Brain microvascular endothelial cell (primary cell): ENCODE data around the gene KAZN.

Experiments
- DNase-seq: peaks from one replicate; pipeline ENCODE4 v3.0.0-alpha.2; 2020
- H3K27ac ChIP-seq: fragments of 250-450 bp; sonication (Bioruptor Pico); 2 replicates; pipeline ENCODE4 v1.5.1; 2020; ENCODE audit warnings: mild to moderate bottlenecking, moderate library complexity
- H3K27me3 ChIP-seq: fragments of 250-450 bp; sonication (Bioruptor Pico); replicated peaks from 2 replicates; pipeline ENCODE4 v1.5.1; 2020; ENCODE audit warnings: mild to moderate bottlenecking
- H3K36me3 ChIP-seq: fragments of 250-450 bp; sonication (Bioruptor Pico); replicated peaks from 2 replicates; pipeline ENCODE4 v1.5.1; 2020; ENCODE audit warnings: mild to moderate bottlenecking
- H3K4me3 ChIP-seq: 2 replicates; pipeline ENCODE4 v1.5.1; 2011; ENCODE audit warnings: low read depth, mild to moderate bottlenecking, control low read depth, low read length, moderate library complexity
- in situ Hi-C: cut with HindIII; loops from 2 replicates; pipeline ENCODE4 v1.10.0; 2017; ENCODE audit warnings: low sequenced_read_pairs, low pct_ligation_motif_present
- TF ChIP-seq, protein P1 (sequence below): IDR thresholded peaks from 2 replicates; pipeline ENCODE4 v1.5.1; 2011; ENCODE audit warnings: low read depth, mild to moderate bottlenecking, moderate library complexity, low read length, control low read depth, inconsistent platforms; ENCODE audit errors: missing control alignments

KAZN gene

GRCh38 chr1:14956579-14957195, 358.2 kb downstream of the KAZN start:
- no peak for DNase-seq
- H3K36me3 ChIP-seq, result peaks cover 9% of the 10 kb centered on the region
- in situ Hi-C loops, result no loop called here

DNA sequence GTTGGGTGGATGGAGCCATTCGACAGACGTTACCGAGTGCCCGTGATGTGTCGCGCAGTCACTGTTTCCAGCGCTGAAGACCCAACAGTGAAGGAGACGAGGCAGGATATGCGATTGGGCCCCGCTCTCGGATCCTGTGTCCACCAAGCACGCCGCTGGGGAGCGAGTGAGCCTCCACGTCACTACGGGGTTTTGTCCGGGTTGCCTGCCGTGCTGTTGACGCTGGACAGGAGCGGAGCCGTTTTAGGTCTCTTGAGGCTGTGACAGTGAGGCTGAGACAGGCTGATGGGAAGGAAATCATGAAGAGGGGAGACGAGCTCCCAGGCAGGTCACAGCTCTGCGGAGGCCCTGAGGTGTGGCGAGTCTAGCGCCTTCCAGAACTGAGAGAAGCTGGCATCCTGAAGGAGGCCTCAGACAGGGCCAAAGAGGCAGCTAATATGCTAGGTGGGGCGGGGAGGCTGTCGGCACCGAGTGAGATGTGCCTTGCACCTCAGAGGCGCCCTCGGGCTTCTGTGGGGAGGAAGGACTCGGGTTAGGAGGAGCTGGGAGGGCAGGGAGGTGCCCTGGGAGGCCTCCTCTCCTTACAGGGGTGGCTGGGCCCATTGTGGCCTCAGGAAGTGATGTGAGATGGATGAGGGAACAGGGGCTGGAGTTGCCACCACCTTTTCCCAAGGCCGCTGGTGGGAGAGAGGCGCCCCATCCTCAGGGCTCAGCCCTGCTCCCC, 359.1 kb downstream of the KAZN start:
- TF ChIP-seq, protein P1, sequence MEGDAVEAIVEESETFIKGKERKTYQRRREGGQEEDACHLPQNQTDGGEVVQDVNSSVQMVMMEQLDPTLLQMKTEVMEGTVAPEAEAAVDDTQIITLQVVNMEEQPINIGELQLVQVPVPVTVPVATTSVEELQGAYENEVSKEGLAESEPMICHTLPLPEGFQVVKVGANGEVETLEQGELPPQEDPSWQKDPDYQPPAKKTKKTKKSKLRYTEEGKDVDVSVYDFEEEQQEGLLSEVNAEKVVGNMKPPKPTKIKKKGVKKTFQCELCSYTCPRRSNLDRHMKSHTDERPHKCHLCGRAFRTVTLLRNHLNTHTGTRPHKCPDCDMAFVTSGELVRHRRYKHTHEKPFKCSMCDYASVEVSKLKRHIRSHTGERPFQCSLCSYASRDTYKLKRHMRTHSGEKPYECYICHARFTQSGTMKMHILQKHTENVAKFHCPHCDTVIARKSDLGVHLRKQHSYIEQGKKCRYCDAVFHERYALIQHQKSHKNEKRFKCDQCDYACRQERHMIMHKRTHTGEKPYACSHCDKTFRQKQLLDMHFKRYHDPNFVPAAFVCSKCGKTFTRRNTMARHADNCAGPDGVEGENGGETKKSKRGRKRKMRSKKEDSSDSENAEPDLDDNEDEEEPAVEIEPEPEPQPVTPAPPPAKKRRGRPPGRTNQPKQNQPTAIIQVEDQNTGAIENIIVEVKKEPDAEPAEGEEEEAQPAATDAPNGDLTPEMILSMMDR, result no peak
- in situ Hi-C loops, result no loop called here
- DNase-seq, result no peak
- peaks cover 10% of the 10 kb centered on the region for H3K36me3 ChIP-seq
- H3K27ac ChIP-seq, result no peak overlapping the region
- no peak overlapping the region for H3K4me3 ChIP-seq
- H3K27me3 ChIP-seq, result no peaks in the 10 kb centered on the region

More at GRCh38 chr1:14956579-14957195, 358.2 kb downstream of the KAZN start:
- no peaks in the 10 kb centered on the region for H3K27me3 ChIP-seq
- H3K27ac ChIP-seq, result no peak overlapping the region
- TF ChIP-seq, protein P1, result no peak
- H3K4me3 ChIP-seq, result no peak overlapping the region

DNA sequence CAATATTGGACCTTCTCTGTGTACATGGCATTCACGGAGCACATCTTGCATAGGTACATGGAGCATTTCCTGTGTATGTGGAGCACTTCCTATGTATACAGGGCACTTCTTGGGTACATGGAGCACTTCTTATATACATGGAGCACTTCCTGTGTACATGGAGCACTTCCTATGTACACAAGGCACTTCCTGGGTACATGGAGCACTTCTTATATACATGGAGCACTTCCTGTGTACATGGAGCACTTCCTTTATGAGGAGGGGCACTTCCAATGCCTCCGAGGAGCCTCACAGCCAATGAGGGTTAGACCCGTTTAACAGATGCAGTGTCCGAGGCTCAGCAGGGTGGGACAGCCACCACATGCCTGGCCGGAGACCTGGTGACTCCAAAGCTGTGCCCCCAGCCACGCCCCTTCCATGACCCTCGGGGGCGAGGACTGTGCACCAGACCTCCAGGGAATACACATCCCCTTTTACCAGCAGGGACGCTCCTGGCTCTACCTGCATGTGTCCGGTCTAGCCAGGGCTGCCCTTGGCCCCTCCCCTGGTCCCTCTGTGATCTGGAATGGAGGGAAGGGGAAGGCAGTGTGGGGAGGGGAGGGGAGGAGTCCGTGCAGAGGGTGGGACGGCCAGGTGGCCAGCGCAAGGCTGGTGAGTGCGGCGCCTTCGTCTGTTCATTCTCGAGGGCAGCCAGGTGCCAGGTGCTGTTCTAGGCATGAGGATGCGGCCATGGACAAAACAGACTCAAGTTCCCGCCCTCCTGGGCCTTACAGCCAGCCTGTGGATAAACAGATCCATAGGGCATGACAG, 360.0 kb downstream of the KAZN start:
- in situ Hi-C loops, result no loop called here
- TF ChIP-seq, protein P1, result no peak
- Histone ChIP-seq H3K4me3 (no peak overlapping the region), H3K27ac (no peak overlapping the region), H3K36me3 (peaks cover 10% of the 10 kb centered on the region), H3K27me3 (no peaks in the 10 kb centered on the region)
- no peak for DNase-seq

GRCh38 chr1:14959059-14959694, 360.7 kb downstream of the KAZN start:
- TF ChIP-seq, protein P1, result no peak
- H3K4me3 ChIP-seq, result no peak overlapping the region
- H3K36me3 ChIP-seq, result peaks cover 10% of the 10 kb centered on the region
- DNase-seq, result no peak
- in situ Hi-C loops, result no loop called here
- no peak overlapping the region for H3K27ac ChIP-seq
- H3K27me3 ChIP-seq, result no peaks in the 10 kb centered on the region

- DNase-seq, result no peak
- no peak overlapping the region for H3K27ac ChIP-seq
- in situ Hi-C loops, result no loop called here
- H3K36me3 ChIP-seq, result peaks cover 10% of the 10 kb centered on the region
- no peaks in the 10 kb centered on the region for H3K27me3 ChIP-seq
- H3K4me3 ChIP-seq, result no peak overlapping the region
- TF ChIP-seq, protein P1, result no peak
Measured at GRCh38 chr1:14961661-14962267, 363.3 kb downstream of the KAZN start.
